ENCODE data around the gene DPM3. TPM values are rescaled to one million over a fixed set of nuclear protein-coding genes. Genes with fewer than 3 reads are reported as not detected.

DPM3 gene
- total and polyA plus RNA-seq, 9 of the 15 experiments (the other 6 are each of a cell fraction or from before 2014, with no cell fraction given), result 3.7 to 120 (median 36.4) TPM

- TF ChIP-seq ZNF717 (CRISPR knock-in tag; IDR thresholded peaks at IDR 0.05) (no peak), REST (IDR thresholded peaks at IDR 0.05; ENCODE audit: borderline replicate concordance) (peak; percentile 75; the same call in 1 of the 2 replicates), REST (CRISPR knock-in tag; IDR thresholded peaks at IDR 0.05; ENCODE audit: low read depth) (no peak)
Observed at GRCh38 chr1:155093911-155094621, 46.3 kb downstream of the DPM3 start (continued).

Measured in K562 (cell line).